Activated naive CD4-positive, alpha-beta T cell (primary cell): Measurements from ENCODE around the gene GEMIN4.
"Not testable (repeated sequence)": the region's sequence is repeated elsewhere in the genome, so short reads cannot be mapped to it uniquely, and the experiment has no call there.

Experiments used
- DNase-seq, 4 experiments: peaks; one replicate each; lab custom pipeline; 2025; lab: John Stamatoyannopoulos, UW

Gene GEMIN4

GRCh38 chr17:752002-752619 lies at the start of gene GEMIN4:
Gene GEMIN4, minus strand, starts transcription at chr17:752264. Its CDS starts 122 bp downstream, at chr17:752142.
- peak; percentile 98 to 99 (median 99) for DNase-seq

- no peak for DNase-seq
Observed at GRCh38 chr17:801660-802059, 49.6 kb upstream of the GEMIN4 start.

GRCh38 chr17:800446-801242 lies 48.6 kb upstream of the GEMIN4 start:
- DNase-seq = no peak

- no peak for DNase-seq
Observed at GRCh38 chr17:799261-799660, 47.2 kb upstream of the GEMIN4 start.

GRCh38 chr17:798246-798645 lies 46.2 kb upstream of the GEMIN4 start:
- DNase-seq = no peak

GRCh38 chr17:797236-797840 lies 45.3 kb upstream of the GEMIN4 start:
- DNase-seq = no peak

GRCh38 chr17:796609-797008 lies 44.5 kb upstream of the GEMIN4 start:
- DNase-seq = no peak

- DNase-seq = no peak
Observed at GRCh38 chr17:795721-796120, 43.7 kb upstream of the GEMIN4 start.

GRCh38 chr17:795276-795675 lies 43.2 kb upstream of the GEMIN4 start:
- DNase-seq = no peak

GRCh38 chr17:794876-795275 lies 42.8 kb upstream of the GEMIN4 start:
- DNase-seq = peak in 2 of 4 experiments; percentile 10 to 14

- no peak for DNase-seq
Observed at GRCh38 chr17:792277-792676, 40.2 kb upstream of the GEMIN4 start.

- no peak for DNase-seq
Observed at GRCh38 chr17:791829-792228, 39.8 kb upstream of the GEMIN4 start.

- DNase-seq = not testable (repeated sequence)
Observed at GRCh38 chr17:790874-791247, 38.8 kb upstream of the GEMIN4 start.

- DNase-seq = not testable (repeated sequence)
Observed at GRCh38 chr17:789931-790873, 38.1 kb upstream of the GEMIN4 start.

- no peak for DNase-seq
Observed at GRCh38 chr17:789160-789840, 37.2 kb upstream of the GEMIN4 start.

- no peak for DNase-seq
Observed at GRCh38 chr17:788551-788950, 36.5 kb upstream of the GEMIN4 start.

- no peak for DNase-seq
Observed at GRCh38 chr17:787641-788221, 35.7 kb upstream of the GEMIN4 start.

- DNase-seq = not testable (repeated sequence)
Observed at GRCh38 chr17:785901-786300, 33.8 kb upstream of the GEMIN4 start.

GRCh38 chr17:784143-784542 lies 32.1 kb upstream of the GEMIN4 start:
- DNase-seq = no peak

GRCh38 chr17:781805-782731 lies 30.0 kb upstream of the GEMIN4 start, which contains the start of the genes GLOD4 and MRM3:
Gene GLOD4, minus strand, starts transcription at chr17:782280. Its CDS starts 25 bp downstream, at chr17:782255.
Gene MRM3, plus strand, starts transcription at chr17:782353. Its CDS starts 26 bp downstream, at chr17:782379.
- DNase-seq = peak; percentile 82 to 95 (median 90)
